Stimulated activated CD8-positive, alpha-beta memory T cell treated with anti-CD3 and anti-CD28 coated beads, Interleukin-15, amount 100 ng/mL, for 48 hours (primary cell): ENCODE measurements around the gene SLC25A39.
"Not testable (repeated sequence)": the region's sequence is repeated elsewhere in the genome, so short reads cannot be mapped to it uniquely, and the experiment has no call there.

Experiments used
- DNase-seq, 2 donors: peaks; one replicate each; pipeline ENCODE4 v3.0.0-alpha.2; 2020; ENCODE audit warnings: low read depth in 2 of 2

Gene SLC25A39

GRCh38 chr17:44354582-44355561, 30.2 kb upstream of the SLC25A39 start:
- peak; percentile 41 to 53 for DNase-seq

GRCh38 chr17:44353672-44354331, 29.2 kb upstream of the SLC25A39 start:
- DNase-seq: no peak

GRCh38 chr17:44352828-44353671, 28.4 kb upstream of the SLC25A39 start:
- DNase-seq: no peak

GRCh38 chr17:44351961-44352827, 27.6 kb upstream of the SLC25A39 start:
- no peak for DNase-seq

- no peak for DNase-seq
Observed at GRCh38 chr17:44351464-44351863, 26.8 kb upstream of the SLC25A39 start.

GRCh38 chr17:44350733-44351226, 26.2 kb upstream of the SLC25A39 start:
- peak; percentile 53 to 65 for DNase-seq

- no peak for DNase-seq
Observed at GRCh38 chr17:44349553-44350070, 25.0 kb upstream of the SLC25A39 start.

- DNase-seq: no peak
Observed at GRCh38 chr17:44348988-44349364, 24.4 kb upstream of the SLC25A39 start.

- no peak for DNase-seq
Observed at GRCh38 chr17:44348234-44348987, 23.8 kb upstream of the SLC25A39 start.

- DNase-seq: not testable (repeated sequence)
Observed at GRCh38 chr17:44347206-44348055, 22.8 kb upstream of the SLC25A39 start.

GRCh38 chr17:44346064-44346844, 21.6 kb upstream of the SLC25A39 start:
- no peak for DNase-seq

- DNase-seq: no peak
Observed at GRCh38 chr17:44345454-44346026, 20.9 kb upstream of the SLC25A39 start.

GRCh38 chr17:44344939-44345453, 20.4 kb upstream of the SLC25A39 start, which contains the start of gene GRN:
Gene GRN (plus strand): TSS chr17:44345302. CDS start chr17:44349165, 3,863 bp downstream.
- peak; percentile 78 to 82 for DNase-seq

- DNase-seq: no peak
Observed at GRCh38 chr17:44343510-44344209, 19.0 kb upstream of the SLC25A39 start.

- not testable (repeated sequence) for DNase-seq
Observed at GRCh38 chr17:44340553-44340952, 15.9 kb upstream of the SLC25A39 start.

- no peak for DNase-seq
Observed at GRCh38 chr17:44338702-44339101, 14.1 kb upstream of the SLC25A39 start.

GRCh38 chr17:44335968-44336367, 11.3 kb upstream of the SLC25A39 start:
- DNase-seq: no peak
